IMR-90 (cell line): Measurements from ENCODE around the gene PC. TPM values are rescaled to one million over a fixed set of nuclear protein-coding genes. Genes with fewer than 3 reads are reported as not detected.

ENCODE experiments used
- ATAC-seq: fragments of 200-7000 bp; cut with Tn5 transposase; 2 replicates; pipeline ENCODE4 v1.9.1; 2020; ENCODE audit warnings: low read depth, mild to moderate bottlenecking, moderate library complexity
- BruUV-seq: library from RNA; stranded (reverse); fragments of 400-500 nt; replicated peaks from 2 replicates; lab custom pipeline; 2021; lab: Mats Ljungman, UMichigan
- CTCF ChIA-PET: fragments of 300-600 bp; formaldehyde crosslinking; extraction: SDS; loops from one replicate; lab custom pipeline; 2021; ENCODE audit warnings: antibody characterized with exemption; lab: Yijun Ruan, JAX
- POLR2A ChIA-PET: fragments of 300-600 bp; sonication (Branson Sonifier 250); formaldehyde crosslinking; loops from one replicate; lab custom pipeline; 2022; ENCODE audit warnings: antibody characterized with exemption; ENCODE audit not compliant: unreplicated experiment; lab: Charles Lee
- DNase-seq: peaks from one replicate; pipeline ENCODE4 v3.0.0; 2013
- H2AFZ ChIP-seq: replicated peaks from 2 replicates; pipeline ENCODE3; 2013; ENCODE audit warnings: low read length, mild to moderate bottlenecking; ENCODE audit not compliant: poor library complexity
- H2AK5ac ChIP-seq: 2 replicates; pipeline ENCODE4 v1.6.1; 2013; ENCODE audit warnings: low read depth, low read length, inconsistent platforms
- H2AK9ac ChIP-seq: replicated peaks from 2 replicates; pipeline ENCODE3; 2013; ENCODE audit warnings: mild to moderate bottlenecking, low read depth, low read length, moderate library complexity; ENCODE audit not compliant: poor library complexity
- H2BK120ac ChIP-seq: 2 replicates; pipeline ENCODE4 v1.6.1; 2013; ENCODE audit warnings: low read depth, low read length, inconsistent platforms
- H2BK15ac ChIP-seq: 3 replicates; pipeline ENCODE4 v1.6.1; 2013; ENCODE audit warnings: low read depth, low read length, inconsistent platforms
- H2BK20ac ChIP-seq: 2 replicates; pipeline ENCODE4 v1.6.1; 2013; ENCODE audit warnings: low read depth, mild to moderate bottlenecking, inconsistent platforms, low read length, moderate library complexity
- H2BK5ac ChIP-seq: 2 replicates; pipeline ENCODE4 v1.6.1; 2013; ENCODE audit warnings: mild to moderate bottlenecking, low read depth, low read length, inconsistent platforms; ENCODE audit not compliant: poor library complexity, severe bottlenecking
- H3K14ac ChIP-seq: replicated peaks from 2 replicates; pipeline ENCODE4 v1.6.1; 2013; ENCODE audit warnings: low read depth, low read length, inconsistent platforms
- H3K18ac ChIP-seq: 2 replicates; pipeline ENCODE4 v1.6.1; 2013; ENCODE audit warnings: low read depth, low read length, control low read depth
- H3K23ac ChIP-seq: 2 replicates; pipeline ENCODE4 v1.6.1; 2013; ENCODE audit warnings: low read depth, low read length, inconsistent platforms
- H3K27ac ChIP-seq: 2 replicates; pipeline ENCODE4 v1.5.1; 2013; ENCODE audit warnings: mild to moderate bottlenecking, control low read depth, low read length; ENCODE audit not compliant: insufficient read depth
- H3K27me3 ChIP-seq: 2 replicates; pipeline ENCODE4 v1.6.1; 2013; ENCODE audit warnings: low read length; ENCODE audit not compliant: control insufficient read depth, insufficient read depth
- H3K36me3 ChIP-seq: 2 replicates; pipeline ENCODE4 v1.6.1; 2013; ENCODE audit warnings: low read length, mixed read lengths; ENCODE audit not compliant: control insufficient read depth, insufficient read depth
- H3K4ac ChIP-seq: 2 replicates; pipeline ENCODE4 v1.6.1; 2013; ENCODE audit warnings: low read depth, low read length, inconsistent platforms
- H3K4me1 ChIP-seq: 2 replicates; pipeline ENCODE4 v1.6.1; 2013; ENCODE audit warnings: low read length, mixed read lengths; ENCODE audit not compliant: control insufficient read depth, insufficient read depth
- H3K4me2 ChIP-seq: 2 replicates; pipeline ENCODE4 v1.6.1; 2013; ENCODE audit warnings: low read depth, mild to moderate bottlenecking, control low read depth, low read length, moderate library complexity
- H3K4me3 ChIP-seq: 2 replicates; pipeline ENCODE4 v1.5.1; 2013; ENCODE audit warnings: low read depth, mild to moderate bottlenecking, control low read depth, low read length, moderate library complexity; ENCODE audit not compliant: insufficient read depth
- H3K56ac ChIP-seq: 2 replicates; pipeline ENCODE4 v1.6.1; 2013; ENCODE audit warnings: low read length, inconsistent platforms; ENCODE audit not compliant: insufficient read depth; ENCODE audit errors: extremely low read depth
- H3K79me1 ChIP-seq, 2 experiments: 2 replicates each; pipeline ENCODE4 v1.6.1; 2013; ENCODE audit warnings: low read length in 2 of 2, inconsistent platforms in 1 of 2, low read depth in 1 of 2
- H3K9ac ChIP-seq: 2 replicates; pipeline ENCODE4 v1.6.1; 2013; ENCODE audit warnings: low read depth, low read length, control low read depth
- H3K9me1 ChIP-seq: 2 replicates; pipeline ENCODE4 v1.6.1; 2013; ENCODE audit warnings: low read length, inconsistent platforms; ENCODE audit not compliant: insufficient read depth
- H3K9me3 ChIP-seq: 2 replicates; pipeline ENCODE4 v1.6.1; 2013; ENCODE audit warnings: low read length; ENCODE audit not compliant: control insufficient read depth, insufficient read depth
- H4K20me1 ChIP-seq: 2 replicates; pipeline ENCODE4 v1.6.1; 2013; ENCODE audit warnings: low read length, inconsistent platforms; ENCODE audit not compliant: insufficient read depth
- H4K5ac ChIP-seq: 2 replicates; pipeline ENCODE4 v1.6.1; 2013; ENCODE audit warnings: mild to moderate bottlenecking, low read depth, low read length, control low read depth
- H4K8ac ChIP-seq, 2 experiments: 2 replicates each; pipeline ENCODE4 v1.6.1; 2013; ENCODE audit warnings: low read depth in 2 of 2, low read length in 2 of 2, control low read depth in 1 of 2, inconsistent platforms in 1 of 2
- H4K91ac ChIP-seq: 2 replicates; pipeline ENCODE4 v1.6.1; 2013; ENCODE audit warnings: low read depth, low read length, inconsistent platforms; ENCODE audit not compliant: insufficient read depth
- BHLHE40 ChIP-seq: fragments of 150-350 bp; IDR thresholded peaks from 2 replicates; pipeline ENCODE4 v1.6.1; 2016; ENCODE audit warnings: mild to moderate bottlenecking, low read depth, low read length
- CEBPB ChIP-seq: IDR thresholded peaks from 2 replicates; pipeline ENCODE4 v1.6.1; 2012; ENCODE audit warnings: low read depth, low read length, improper control_type of control experiment
- CTCF ChIP-seq: conservative IDR thresholded peaks from 2 replicates; pipeline ENCODE4 v1.5.1; 2012; ENCODE audit warnings: mild to moderate bottlenecking, low read depth, low read length, improper control_type of control experiment
- FOS ChIP-seq: fragments of 150-350 bp; IDR thresholded peaks from 2 replicates; pipeline ENCODE4 v1.6.1; 2016; ENCODE audit warnings: low read depth, low read length
- MAFK ChIP-seq: IDR thresholded peaks from 2 replicates; pipeline ENCODE4 v1.6.1; 2012; ENCODE audit warnings: low read depth, low read length, improper control_type of control experiment
- MXI1 ChIP-seq: IDR thresholded peaks from 2 replicates; pipeline ENCODE4 v1.6.1; 2012; ENCODE audit warnings: low read depth, mild to moderate bottlenecking, low read length, moderate library complexity, borderline replicate concordance
- NFE2L2 ChIP-seq: fragments of 150-350 bp; IDR thresholded peaks from 2 replicates; pipeline ENCODE4 v1.6.1; 2016; ENCODE audit warnings: low read depth, mild to moderate bottlenecking, low read length
- POLR2A ChIP-seq: IDR thresholded peaks from 2 replicates; pipeline ENCODE4 v1.6.1; 2012; ENCODE audit warnings: mild to moderate bottlenecking, low read depth, low read length
- RAD21 ChIP-seq: IDR thresholded peaks from 2 replicates; pipeline ENCODE4 v1.6.1; 2012; ENCODE audit warnings: low read length, improper control_type of control experiment
- RCOR1 ChIP-seq: IDR thresholded peaks from 2 replicates; pipeline ENCODE4 v1.6.1; 2012; ENCODE audit warnings: mild to moderate bottlenecking, low read length, improper control_type of control experiment; ENCODE audit not compliant: insufficient replicate concordance
- RFX5 ChIP-seq: IDR thresholded peaks from 2 replicates; pipeline ENCODE4 v1.8.0; 2012; ENCODE audit warnings: low read depth, mild to moderate bottlenecking, low read length, moderate library complexity
- SMC3 ChIP-seq: fragments of 150-350 bp; IDR thresholded peaks from 2 replicates; pipeline ENCODE4 v1.6.1; 2016; ENCODE audit warnings: low read depth, mild to moderate bottlenecking, antibody characterized with exemption, low read length, moderate library complexity
- USF2 ChIP-seq: fragments of 150-350 bp; IDR thresholded peaks from 2 replicates; pipeline ENCODE4 v1.6.1; 2017; ENCODE audit warnings: mild to moderate bottlenecking, antibody characterized with exemption, low read length, low read depth
- WGBS, 2 experiments: methylation state at CpG; one replicate each; pipeline versions ENCODE4 v1.1.5 to v1.1.7; 2013; ENCODE audit warnings: missing lambda C conversion rate in 2 of 2; ENCODE audit not compliant: insufficient read length in 1 of 2; ENCODE audit errors: extremely low coverage in 2 of 2; 5-methylcytosine and 5-hydroxymethylcytosine counted together
- dilution Hi-C: fragments of 300-500 bp; cut with HindIII; formaldehyde crosslinking; loops from one replicate; pipeline ENCODE4 v1.14.3; 2018; ENCODE audit warnings: low sequenced_read_pairs; ENCODE audit not compliant: unreplicated experiment
- in situ Hi-C: fragments of 300-500 bp; cut with MboI; formaldehyde crosslinking; loops from 3 replicates; pipeline ENCODE4 v1.14.3; 2019; ENCODE audit warnings: low sequenced_read_pairs, inconsistent platforms, mixed read lengths
- intact Hi-C: fragments of 100-400 bp; cut with micrococcal nuclease; formaldehyde crosslinking; loops from 2 replicates; pipeline ENCODE4 v1.10.0; 2022
- polyA plus RNA-seq, 3 experiments: library from polyadenylated mRNA; depleted of rRNA; stranded (reverse); fragments of >200 nt; gene quantifications; 2 replicates each; pipeline ENCODE4 v1.2.3, GENCODE V29; 2012; ENCODE audit warnings: low replicate concordance in 1 of 3
- total RNA-seq: library from RNA; depleted of rRNA; stranded (reverse); fragments of >200 nt; gene quantifications from 2 replicates; pipeline ENCODE4 v1.2.3, GENCODE V29; 2012
- TF ChIP-seq, protein P1 (sequence below): fragments of 150-350 bp; IDR thresholded peaks from 2 replicates; pipeline ENCODE4 v1.6.1; 2016; ENCODE audit warnings: low read depth, mild to moderate bottlenecking, low read length, moderate library complexity, borderline replicate concordance

PC gene
- total and polyA plus RNA-seq, 2 of the 4 experiments (the other 2 are of a cell fraction) = 13.6 to 15.7 TPM

DNA sequence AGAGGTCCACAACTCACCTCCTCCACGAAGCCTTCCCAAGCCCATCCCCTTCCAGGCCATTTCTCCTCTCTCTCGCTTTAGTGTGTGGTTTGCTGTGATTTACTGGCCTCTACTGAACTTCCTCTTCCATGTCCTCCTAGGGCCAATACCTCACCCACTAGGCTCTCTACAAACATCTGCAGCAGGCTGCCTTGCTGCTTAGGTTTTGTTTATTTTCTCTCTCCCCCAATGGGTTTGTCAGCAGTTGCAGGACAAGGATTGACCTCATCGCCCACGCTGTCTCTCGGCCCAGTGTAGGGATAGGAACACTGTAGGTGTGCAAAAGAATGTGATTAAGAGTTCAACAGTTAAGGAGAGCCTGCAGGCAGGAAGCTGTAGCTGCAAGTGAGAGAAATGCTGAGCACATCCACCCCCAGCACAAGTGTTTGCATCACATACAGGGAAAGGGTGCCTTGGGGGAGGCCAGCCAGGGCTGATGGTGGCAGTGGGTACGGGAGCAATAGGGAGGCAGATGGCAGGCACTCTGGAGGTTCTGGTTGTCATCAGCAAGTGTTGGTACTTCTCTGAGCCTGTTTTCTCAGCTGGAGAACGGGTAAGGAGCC lies 1.4 kb downstream of the PC start:
- Histone ChIP-seq H2BK20ac (peak overlapping the region; percentile 63), H2AK5ac (peak overlapping the region; percentile 81), H2AK9ac (peak overlapping the region; percentile 12), H2BK5ac (peak overlapping the region; percentile 80), H4K8ac (peak overlapping the region; percentile 3 to 75; a peak in 2 of 4 replicates), H3K4me3 (no peak overlapping the region), H3K18ac (peak overlapping the region; percentile 55), H3K23ac (peak overlapping the region; percentile 39; the same call in 1 of the 2 replicates), H3K56ac (no peak overlapping the region), H3K14ac (peak overlapping the region; percentile 0; the same call in 1 of the 2 replicates), H2BK15ac (peak overlapping the region; percentile 16; the same call in 1 of the 3 replicates), H3K4me1 (peaks cover 19% of the 10 kb centered on the region), H3K36me3 (peaks cover 8% of the 10 kb centered on the region; the same call in 1 of the 2 replicates), H3K79me1 (peaks cover 0 to 35% of the 10 kb centered on the region in 2 experiments; a peak in 3 of 4 replicates), H4K5ac (0 out of 2 replicates have a peak overlapping the region, but pooled peaks have one; percentile 20), H3K4me2 (peak overlapping the region; percentile 93), H3K9me3 (no peaks in the 10 kb centered on the region), H3K27me3 (no peaks in the 10 kb centered on the region), H4K91ac (peak overlapping the region; percentile 65; the same call in 1 of the 2 replicates), H4K20me1 (peaks cover 5% of the 10 kb centered on the region; the same call in 1 of the 2 replicates), H3K9ac (peak overlapping the region; percentile 0; the same call in 1 of the 2 replicates), H3K4ac (peak overlapping the region; percentile 86), H3K9me1 (peaks cover 14% of the 10 kb centered on the region), H3K27ac (peak overlapping the region; percentile 67), H2BK120ac (peak overlapping the region; percentile 76), H2AFZ (peak overlapping the region; percentile 68)
- dilution Hi-C loops = no loop called here
- DNase-seq (peak; percentile 97), ATAC-seq (peak; percentile 43)
- intact Hi-C loops = loop anchor here (5.0 kb wide), 1 partner anchor 74 kb away; no protein-coding TSS in a partner anchor
- no TSS peak for BruUV-seq
- in situ Hi-C loops = no loop called here
- ChIA-PET POLR2A (no interaction called here), CTCF (interaction anchor here (1.0 to 1.5 kb wide), 2 partner anchors 15 to 69 kb away, joined by 4 read pairs; no protein-coding TSS in a partner anchor)
- no CpG with 5 or more reads among the region's 7 CpGs for WGBS, 2 experiments
- TF ChIP-seq NFE2L2 (no peak), CEBPB (peak; percentile 85), RFX5 (no peak), RCOR1 (peak; percentile 71), POLR2A (peak; percentile 59), MXI1 (no peak), CTCF (peak; percentile 35; the same call in 1 of the 2 replicates), FOS (peak; percentile 34; the same call in 1 of the 2 replicates), USF2 (no peak), RAD21 (no peak), MAFK (peak; percentile 27; the same call in 1 of the 2 replicates), SMC3 (peak; percentile 30), BHLHE40 (peak; percentile 67)
- TF ChIP-seq, protein P1, sequence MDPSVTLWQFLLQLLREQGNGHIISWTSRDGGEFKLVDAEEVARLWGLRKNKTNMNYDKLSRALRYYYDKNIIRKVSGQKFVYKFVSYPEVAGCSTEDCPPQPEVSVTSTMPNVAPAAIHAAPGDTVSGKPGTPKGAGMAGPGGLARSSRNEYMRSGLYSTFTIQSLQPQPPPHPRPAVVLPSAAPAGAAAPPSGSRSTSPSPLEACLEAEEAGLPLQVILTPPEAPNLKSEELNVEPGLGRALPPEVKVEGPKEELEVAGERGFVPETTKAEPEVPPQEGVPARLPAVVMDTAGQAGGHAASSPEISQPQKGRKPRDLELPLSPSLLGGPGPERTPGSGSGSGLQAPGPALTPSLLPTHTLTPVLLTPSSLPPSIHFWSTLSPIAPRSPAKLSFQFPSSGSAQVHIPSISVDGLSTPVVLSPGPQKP = no peak
